GM19238 (cell line): ENCODE results near the gene SPTLC2.
"Not testable (repeated sequence)": the region's sequence is repeated elsewhere in the genome, so short reads cannot be mapped to it uniquely, and the experiment has no call there.

Source experiments
- DNase-seq: peaks from one replicate; pipeline ENCODE4 v3.0.0; 2011; ENCODE audit warnings: low spot score; ENCODE audit not compliant: insufficient read length

Gene SPTLC2

DNA sequence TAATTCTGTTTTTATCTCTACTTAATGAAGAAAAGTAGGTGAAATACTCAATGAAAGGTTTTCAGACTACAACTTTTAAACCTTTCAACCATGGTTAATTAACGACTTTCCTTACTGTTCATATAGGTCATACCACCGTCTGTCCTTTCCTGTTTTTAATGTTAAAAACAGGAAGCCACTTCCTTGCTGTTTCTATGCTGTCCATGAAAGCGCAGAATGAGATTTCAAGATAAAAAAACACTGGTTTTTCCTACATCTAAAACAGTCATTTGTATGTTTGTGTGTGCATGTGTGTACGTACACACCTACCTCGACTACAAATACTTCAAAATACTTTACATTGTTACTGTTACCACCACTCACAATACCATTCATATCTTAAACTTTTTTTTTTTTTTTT is 27.3 kb downstream of the SPTLC2 start:
- no peak for DNase-seq

DNA sequence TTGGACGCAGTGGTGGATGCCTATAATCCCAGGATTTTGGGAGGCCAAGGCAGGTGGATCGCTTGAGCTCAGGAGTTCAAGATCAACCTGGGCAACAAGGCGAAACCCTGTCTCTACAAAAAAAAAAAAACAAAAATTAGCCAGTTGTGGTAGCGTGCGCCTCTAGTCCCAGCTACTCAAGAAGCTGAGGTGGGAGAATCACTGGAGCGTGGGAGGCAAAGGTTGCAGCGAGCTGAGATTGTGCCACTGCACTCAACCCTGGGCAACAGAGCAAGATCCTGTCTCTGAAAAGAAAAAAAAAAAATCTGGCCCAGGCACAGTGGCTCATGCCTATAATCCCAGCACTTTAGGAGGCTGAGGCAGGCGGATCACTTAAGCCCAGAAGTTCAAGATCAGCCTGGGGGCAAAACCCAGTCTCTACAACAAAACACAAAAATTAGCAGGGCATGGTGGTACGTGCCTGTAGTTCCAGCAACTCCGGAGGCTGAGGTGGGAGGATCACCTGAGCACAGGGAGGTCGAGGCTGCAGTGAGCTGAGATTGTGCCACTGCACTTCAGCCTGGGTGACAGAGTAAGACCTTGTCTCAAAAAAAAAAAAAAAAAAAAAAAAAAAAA is 27.9 kb downstream of the SPTLC2 start:
- DNase-seq, result not testable (repeated sequence)

DNA sequence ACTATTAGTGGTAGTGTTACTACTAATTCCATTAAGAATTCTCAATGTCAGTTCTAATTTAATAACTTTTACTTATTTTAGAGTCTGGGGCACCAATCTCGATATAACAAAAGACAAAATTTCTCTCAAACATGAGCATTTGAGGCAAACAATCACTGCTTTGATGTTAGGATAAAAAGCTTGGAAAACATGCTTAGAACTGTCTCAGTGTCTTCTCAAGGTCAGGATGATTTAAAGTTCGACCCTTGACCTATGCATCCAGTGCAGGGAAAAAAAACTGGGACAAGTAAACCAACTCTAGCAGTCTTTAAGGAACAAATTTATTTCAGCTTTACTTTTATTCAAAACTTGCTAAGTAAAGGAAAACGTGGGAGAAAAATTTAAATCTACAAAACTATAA is 31.1 kb downstream of the SPTLC2 start:
- no peak for DNase-seq

DNA sequence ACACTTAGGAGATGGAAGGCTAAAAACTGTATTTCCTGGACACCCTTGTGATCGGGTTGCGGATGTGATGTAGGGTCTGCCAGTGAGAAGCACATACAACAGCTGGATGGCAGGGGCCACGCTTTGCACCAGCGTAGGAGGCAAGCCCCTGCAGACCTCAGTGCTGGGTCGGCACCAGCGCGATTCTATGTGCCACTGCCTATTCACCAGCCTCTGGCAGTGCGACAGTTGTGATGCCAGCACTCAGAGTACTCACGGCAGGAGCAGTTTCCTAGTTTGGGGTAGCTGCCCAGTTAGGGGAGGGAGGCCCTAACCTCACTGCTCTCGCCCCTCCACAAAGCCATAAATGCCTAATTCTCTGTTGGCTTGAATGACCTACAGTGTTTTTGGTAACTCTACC is 31.6 kb downstream of the SPTLC2 start:
- DNase-seq, result no peak

DNA sequence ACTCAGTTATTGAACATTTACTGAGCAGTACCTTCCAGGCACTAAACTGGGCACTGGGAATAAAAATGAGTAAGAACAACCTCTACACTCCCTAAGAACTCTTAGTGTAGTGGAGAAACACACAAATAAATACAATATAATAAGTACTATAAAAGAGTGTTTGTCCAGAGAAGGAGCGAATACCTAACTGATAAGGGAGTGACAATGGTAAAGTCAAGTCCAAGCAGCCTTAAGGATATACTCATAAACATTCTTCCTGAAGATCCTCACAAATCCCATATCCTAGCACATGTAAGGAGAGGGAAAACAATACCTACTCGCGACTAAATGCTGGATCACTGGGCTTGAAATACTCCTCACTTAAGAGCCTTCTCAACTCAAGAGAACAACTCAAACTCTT is 32.8 kb downstream of the SPTLC2 start:
- no peak for DNase-seq

DNA sequence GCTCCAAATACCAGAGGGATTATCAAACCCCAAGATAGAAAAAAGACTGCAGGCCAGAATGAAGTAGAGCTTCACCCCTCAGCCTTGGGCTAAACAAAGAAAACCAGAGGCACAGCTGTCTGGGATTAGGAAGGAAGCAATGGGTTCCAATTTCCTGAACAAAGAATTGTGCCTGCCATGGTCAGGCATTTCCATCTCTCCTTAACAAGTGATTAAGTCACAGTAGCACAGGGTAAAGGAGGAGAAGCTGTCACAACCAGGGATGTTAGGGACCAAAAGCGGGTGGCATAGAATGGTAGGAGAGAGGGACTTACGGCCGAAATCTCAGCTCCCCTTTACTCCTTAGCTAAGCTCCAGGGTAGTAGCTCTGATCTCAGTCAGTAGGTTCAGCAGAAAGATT is 33.9 kb downstream of the SPTLC2 start:
- DNase-seq, result no peak

DNA sequence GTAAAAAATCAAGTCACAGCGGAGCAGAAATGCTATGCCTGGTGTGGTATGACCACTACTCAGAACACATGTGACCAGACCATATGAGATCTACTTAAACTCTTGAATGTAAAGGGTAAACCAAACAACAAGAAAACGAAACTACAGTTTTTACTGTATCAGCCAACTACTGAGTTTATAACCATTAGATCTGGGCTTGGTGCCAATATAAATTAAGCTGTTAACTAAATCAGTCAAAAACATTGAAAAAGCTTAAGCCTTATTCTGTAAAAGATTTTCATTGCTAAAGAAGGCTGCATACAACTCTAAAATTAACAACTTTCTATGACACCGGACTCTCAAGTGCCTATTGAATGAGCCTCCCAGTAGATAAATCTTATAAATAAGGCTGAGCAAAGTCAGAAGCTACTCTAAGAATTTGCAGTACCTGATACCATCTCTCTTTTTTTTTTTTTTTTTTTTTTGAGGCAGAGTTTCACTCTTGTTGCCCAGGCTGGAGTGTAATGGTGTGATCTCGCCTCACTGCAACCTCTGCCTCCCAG is 35.4 kb downstream of the SPTLC2 start:
- peak; percentile 39 for DNase-seq

DNA sequence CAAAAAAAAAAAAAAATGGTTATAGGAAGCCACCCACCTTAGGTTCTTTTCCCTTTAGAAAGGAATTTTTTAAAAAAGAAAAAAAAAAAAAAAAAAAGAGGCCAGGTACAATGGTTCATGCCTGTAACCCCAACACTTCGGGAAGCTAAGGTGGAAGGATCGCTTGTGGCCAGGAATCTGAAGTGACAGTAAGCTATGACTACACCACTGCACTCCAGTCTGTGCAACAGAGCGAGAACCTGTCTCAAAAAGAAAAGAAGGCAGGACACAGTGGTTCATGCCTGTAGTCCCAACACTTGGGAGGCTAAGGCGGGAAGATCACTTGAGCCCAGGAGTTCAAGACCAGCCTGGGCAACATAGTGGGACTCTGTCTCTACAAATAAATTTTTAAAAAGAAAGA is 36.0 kb downstream of the SPTLC2 start:
- DNase-seq, result no peak

DNA sequence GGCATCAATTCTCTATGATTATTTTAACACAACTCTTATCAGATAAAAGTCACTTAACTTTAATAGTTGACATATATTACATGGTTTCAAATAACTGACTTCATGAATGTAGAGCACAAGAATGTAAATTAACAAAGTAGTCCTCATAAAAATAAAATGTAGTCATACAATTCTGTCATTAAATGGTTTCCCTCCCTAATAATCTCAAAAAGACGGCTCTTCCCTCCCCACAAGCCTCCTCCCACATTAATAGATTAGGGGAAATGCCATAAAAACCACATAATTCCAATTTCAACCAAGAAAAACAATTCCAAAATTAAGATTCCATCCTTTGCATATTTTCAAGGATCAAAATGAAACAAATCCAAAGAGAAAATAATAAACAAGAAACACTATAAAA is 36.7 kb downstream of the SPTLC2 start:
- no peak for DNase-seq

DNA sequence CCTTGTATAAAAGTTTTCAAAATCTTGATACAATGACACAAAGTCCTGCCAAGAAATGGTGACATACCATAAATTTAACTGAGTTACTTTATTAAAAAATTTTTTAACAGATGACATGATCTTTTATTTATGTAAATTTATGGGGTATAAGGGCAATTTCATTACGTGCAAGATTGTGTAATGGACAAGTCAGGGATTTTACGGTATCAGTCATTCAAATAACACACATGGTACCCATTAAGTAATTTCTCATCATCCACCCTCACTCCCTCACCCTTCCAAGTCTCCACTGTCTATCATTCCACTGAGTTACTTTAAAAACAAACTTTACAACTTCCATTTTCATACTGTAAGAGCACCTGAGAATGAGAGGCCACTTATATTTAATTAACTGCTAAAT is 37.4 kb downstream of the SPTLC2 start:
- DNase-seq, result no peak

DNA sequence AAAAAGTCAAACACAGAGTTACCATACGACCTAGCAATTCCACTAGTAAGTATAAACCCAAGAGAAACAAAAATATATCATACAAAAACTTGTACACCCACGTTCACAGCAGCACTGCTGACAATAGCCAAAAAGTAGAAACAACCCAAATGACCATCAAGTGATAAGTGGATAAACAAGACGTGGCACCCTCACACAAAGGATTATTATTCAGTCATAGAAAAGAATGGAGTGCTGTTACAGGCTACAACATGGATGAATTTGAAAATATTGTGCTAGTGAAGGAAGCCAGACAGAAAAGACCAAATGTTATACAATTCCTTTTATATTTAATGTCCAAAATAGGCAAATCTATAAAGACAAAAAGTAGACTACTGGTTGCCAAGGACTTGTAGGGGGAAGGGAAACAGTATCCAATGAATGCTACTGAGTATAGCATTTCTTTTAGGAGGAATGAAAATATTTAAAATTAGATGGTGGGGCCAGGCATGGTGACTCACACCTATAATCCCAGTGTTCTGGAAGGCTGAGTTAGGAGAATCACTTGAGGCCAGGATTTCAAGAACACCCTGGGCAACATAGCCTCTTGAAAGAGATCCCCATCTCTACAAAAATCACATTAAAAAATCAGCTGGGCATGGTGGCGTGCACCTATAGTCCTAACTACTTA is 41.9 kb downstream of the SPTLC2 start:
- no peak for DNase-seq

DNA sequence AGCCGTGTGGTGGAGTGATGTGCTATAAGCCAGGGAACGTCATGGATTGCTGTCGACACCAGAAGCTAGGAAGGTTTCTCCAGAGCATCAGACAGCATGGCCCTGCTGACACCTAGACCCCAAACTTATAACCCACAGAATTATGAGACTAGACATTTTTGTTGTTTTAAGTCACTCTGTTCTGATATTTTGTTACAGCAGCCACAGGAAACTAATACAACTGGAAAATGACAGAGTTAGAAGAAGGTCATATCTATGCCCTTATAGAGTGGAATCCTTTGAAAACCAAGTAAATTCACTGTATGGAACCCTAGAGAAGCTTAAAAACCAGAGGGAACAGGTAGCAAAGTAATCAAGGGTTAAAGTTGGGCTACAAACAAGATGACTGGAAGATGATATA is 42.5 kb downstream of the SPTLC2 start:
- no peak for DNase-seq

DNA sequence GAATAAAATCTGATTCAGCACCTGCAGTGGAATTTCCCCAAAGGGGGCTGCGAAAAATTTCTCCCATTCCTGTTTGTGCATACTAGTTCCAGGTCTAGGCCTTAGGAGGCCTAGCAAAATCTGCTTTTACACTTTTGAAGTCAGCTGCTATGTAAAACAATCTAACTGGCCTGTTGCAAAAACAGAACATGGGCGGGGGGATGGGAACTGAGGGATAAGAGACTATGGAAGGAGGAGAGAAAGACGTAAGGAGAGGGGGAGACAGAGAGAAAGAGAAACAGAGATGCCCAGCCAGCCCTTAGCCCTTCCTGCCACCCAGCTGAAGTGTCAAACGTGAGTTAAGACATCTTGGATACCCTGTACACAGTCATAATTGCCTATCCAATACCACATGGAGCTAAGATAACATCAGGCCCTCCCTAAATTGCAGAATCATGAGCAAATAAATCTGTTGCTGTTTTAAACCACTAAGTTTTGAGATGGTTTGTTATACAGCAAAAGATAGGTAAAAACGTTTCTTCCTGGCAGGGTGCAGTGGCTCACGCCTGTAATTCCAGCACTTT is 45.6 kb downstream of the SPTLC2 start:
- no peak for DNase-seq

DNA sequence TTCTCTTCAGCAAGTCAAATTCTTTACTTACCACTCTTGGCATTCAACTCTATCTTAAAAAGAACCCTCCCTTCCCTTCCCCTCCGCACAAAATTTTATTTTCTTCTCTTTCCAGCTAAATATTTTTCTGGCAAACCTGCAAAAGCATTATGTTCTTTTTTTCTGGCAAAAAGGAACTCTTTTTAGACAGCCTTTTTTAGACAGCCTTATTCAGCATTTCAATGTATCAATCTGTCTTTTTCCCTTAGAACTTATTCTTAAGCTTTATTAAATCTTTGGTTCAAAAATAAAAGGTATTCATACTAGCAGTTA is 50.5 kb downstream of the SPTLC2 start:
- no peak for DNase-seq

DNA sequence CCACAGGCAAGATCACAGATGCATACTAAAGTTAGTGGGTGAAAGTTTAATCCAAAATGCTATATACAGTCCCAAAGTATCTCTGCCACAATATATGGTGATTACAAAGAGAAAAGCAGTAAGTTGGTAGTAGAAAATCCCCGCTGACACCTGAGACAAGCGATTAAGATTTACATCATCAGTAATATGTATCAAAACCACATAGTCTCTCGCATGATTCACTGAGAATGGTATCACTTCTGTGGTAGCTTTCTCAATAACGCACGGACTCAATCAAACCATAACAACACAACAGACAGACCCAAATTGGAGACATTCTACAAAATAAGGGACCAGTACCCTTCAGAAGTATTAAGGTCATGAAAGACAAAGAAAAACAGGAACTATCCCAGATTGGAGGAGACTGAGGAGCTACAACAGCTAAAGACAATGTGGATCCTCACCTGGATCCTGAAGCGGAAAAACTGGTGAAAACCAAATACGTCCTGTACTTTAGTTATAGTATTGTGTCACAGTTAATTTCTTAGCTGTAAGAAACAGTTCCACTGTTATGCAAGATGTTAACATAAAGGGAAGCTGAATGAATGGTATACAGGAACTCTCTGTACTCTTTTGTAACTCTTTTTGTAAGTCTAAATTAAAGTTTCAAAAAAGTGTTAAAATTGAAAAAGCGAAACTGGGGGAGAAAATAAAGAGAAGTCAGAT is 51.0 kb downstream of the SPTLC2 start:
- DNase-seq, result no peak

DNA sequence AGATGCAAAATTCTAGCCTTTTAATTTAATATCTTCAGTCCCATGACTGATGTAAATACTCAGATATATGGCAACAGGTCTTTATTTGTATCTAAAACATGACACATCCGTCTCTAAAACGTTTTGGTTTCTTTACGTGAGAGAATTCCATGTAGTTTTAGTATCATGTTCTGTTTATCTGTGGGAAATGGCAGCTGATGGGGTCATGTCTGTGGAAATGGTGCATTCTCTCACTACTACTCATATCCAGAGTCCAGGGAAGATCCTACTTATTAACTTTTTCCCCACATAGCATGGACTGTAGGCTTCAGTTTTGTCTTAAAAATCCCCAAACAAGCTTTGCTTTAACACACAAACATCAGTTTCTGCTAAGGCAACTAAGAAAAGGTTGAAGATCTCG is 53.8 kb downstream of the SPTLC2 start:
- DNase-seq, result no peak

DNA sequence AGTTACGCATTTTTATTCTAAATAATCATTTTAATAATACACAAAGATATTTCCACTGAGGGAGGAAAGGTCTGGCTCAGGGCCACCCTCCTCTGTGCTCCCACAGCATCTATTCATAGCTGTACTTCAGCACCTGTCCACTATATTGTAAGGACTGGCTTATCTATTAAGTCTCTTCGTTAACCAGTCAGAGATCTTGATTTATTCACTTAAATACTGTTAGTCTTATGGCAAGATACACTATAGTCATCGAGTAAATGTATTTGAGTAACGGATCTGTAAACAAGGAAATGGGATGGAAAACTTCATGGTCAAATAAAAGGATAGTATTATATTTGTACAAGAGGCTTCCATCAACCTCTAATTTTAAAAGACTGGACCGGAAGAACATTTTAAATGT is 54.6 kb downstream of the SPTLC2 start:
- DNase-seq, result no peak

DNA sequence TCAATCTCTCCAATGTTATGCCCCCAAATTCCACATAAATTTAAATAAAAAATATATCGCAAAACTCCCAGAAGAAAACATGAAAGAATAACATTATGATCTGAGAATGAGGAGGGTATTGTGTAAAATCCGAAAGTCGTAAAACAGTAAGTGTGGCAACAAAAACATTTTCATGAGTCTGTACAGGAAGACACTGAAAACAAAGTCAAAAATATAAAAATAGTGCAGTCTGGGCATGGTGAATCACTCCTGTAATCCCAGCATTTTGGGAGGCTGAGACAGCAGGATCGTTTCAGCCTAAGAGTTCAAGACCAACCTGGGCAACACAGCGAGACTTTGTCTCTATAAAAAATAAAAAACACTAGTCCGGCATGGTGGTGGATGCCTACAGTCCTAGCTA is 57.1 kb downstream of the SPTLC2 start:
- no peak for DNase-seq

DNA sequence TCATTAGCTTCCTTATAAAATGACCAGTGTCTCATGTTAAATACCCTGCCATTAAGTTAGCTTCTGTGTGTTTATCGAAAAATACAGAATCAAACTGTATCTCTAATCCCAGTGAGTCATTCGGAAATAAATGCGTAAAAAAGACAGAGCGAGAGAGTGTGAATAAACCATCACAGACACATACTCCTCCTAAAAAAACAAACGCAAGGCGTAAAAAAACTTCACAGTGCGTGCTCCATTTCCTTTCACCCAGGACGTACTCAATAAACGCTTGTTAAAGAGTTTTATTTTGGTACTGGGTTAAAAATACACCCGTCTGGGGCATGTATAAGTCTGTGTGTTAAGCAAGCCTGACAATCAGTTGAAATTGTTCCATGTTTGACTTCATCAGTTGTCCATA is 59.0 kb downstream of the SPTLC2 start:
- DNase-seq, result no peak

DNA sequence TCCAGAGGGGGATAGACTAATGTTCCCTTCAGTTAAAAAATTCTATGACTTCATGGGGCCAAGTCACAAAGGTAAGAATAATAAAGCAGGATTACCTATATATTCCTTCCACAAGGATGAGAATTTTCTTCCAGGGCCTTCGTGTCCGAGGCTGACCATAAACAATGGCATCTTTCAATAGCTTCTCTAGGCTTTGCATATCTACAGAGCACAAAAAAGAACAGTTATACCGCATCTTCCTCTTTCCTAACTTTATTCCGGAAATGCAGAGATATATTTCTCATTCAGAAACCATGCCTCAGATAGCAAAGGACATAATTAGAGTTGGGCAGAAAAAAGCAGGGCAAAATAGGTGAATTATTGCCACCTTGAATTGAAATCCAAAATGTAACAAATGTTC is 59.5 kb downstream of the SPTLC2 start:
- DNase-seq, result no peak

DNA sequence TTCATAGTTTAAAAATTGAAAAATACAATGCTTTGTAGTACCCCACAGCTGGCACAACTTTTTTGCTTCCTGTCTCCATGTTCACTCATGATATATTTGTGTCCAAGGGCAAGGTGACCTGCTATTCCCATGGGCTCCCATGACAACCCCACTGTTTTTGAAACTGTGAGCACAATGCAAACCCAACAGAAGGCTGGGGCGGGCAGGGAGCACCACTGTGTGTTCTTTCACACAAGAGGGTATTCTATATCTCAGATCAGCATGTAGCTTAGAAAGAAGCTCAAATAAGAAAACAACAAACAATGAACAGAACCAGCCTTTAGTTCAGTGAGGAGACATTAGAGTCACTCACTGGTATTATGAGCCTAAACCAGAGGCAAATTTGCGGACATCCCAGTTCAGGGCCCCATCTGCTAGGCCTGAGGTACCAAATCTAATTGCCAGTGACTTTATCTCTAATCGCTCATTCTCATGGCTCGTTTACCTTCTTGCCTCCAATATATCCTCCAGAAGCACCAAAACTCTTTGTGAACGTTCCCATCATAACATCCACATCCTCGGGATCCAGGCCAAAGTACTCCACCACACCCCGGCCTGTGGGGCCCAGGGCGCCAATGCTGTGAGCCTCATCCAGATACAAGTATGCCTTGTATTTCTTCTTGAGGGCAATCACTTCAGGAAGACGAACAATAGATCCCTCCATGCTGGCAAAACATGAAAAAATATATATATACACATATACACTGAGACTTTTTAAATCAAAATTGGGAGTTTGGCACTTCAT is 61.4 kb downstream of the SPTLC2 start:
- DNase-seq, result no peak

DNA sequence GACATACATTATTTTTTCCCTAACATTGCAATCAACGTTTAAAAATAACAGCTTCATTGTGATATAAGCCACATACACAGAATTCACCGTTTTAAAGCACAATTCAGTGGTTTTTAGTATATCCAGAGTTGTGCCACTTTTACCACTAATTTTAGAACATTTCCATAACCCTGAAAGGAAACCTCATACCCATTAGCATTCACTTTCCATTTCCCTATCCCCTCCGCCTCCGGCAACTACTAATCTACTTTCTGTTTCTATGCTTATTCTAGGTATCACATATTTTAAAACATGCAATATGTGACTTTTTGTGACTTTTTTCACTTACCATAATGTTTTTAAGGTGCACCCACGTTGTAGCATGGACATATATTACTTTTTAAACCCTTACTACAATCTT is 62.2 kb downstream of the SPTLC2 start:
- no peak for DNase-seq
